ENCODE data around the gene MLXIPL.
A peak's percentile ranks its signal among the peaks of the same experiment; 100 is the strongest.
"Not testable (repeated sequence)": the region's sequence is repeated elsewhere in the genome, so short reads cannot be mapped to it uniquely, and the experiment has no call there.

MLXIPL gene

GRCh38 chr7:73565675-73566340, 58.5 kb downstream of the MLXIPL start:
- DNase-seq = no peak
- H3K27me3 Mint-ChIP-seq = no peaks in the 10 kb centered on the region
- peaks cover 24% of the 10 kb centered on the region for H3K36me3 Mint-ChIP-seq (ENCODE audit: low read depth)
- peak overlapping the region; percentile 66 for H3K4me3 Mint-ChIP-seq
- no peaks in the 10 kb centered on the region for H3K9me3 Mint-ChIP-seq
- peak overlapping the region; percentile 30 for H3K27ac Mint-ChIP-seq
- peaks cover 29% of the 10 kb centered on the region for H3K4me1 Mint-ChIP-seq (ENCODE audit: low read depth)

- DNase-seq = no peak
- no peaks in the 10 kb centered on the region for H3K9me3 Mint-ChIP-seq
- H3K4me3 Mint-ChIP-seq = no peak overlapping the region
- H3K27ac Mint-ChIP-seq = peak overlapping the region; percentile 45
- H3K27me3 Mint-ChIP-seq = no peaks in the 10 kb centered on the region
- peaks cover 29% of the 10 kb centered on the region for H3K4me1 Mint-ChIP-seq (ENCODE audit: low read depth)
- peaks cover 14% of the 10 kb centered on the region for H3K36me3 Mint-ChIP-seq (ENCODE audit: low read depth)
These were observed 64.0 kb downstream of the MLXIPL start for GRCh38 chr7:73560109-73560835.

GRCh38 chr7:73557397-73558257, 66.7 kb downstream of the MLXIPL start, which contains the start of gene BCL7B:
TSS of gene BCL7B (minus strand) at chr7:73557690. CDS start at chr7:73557578, 112 bp downstream.
- Mint-ChIP-seq H3K9me3 (no peaks in the 10 kb centered on the region), H3K4me1 (ENCODE audit: low read depth) (peaks cover 42% of the 10 kb centered on the region), H3K36me3 (ENCODE audit: low read depth) (peaks cover 37% of the 10 kb centered on the region), H3K27ac (peak within 1 kb of the TSS; percentile 96), H3K4me3 (peak within 1 kb of the TSS; percentile 90), H3K27me3 (no peaks in the 10 kb centered on the region)
- DNase-seq = peak; percentile 89

GRCh38 chr7:73557108-73557396, 67.3 kb downstream of the MLXIPL start:
- Mint-ChIP-seq H3K27ac (peak overlapping the region; percentile 94), H3K9me3 (no peaks in the 10 kb centered on the region), H3K4me3 (peak overlapping the region; percentile 90), H3K36me3 (ENCODE audit: low read depth) (peaks cover 42% of the 10 kb centered on the region), H3K27me3 (no peaks in the 10 kb centered on the region), H3K4me1 (ENCODE audit: low read depth) (peaks cover 44% of the 10 kb centered on the region)
- peak; percentile 93 for DNase-seq

GRCh38 chr7:73556208-73557107, 67.9 kb downstream of the MLXIPL start:
- Mint-ChIP-seq H3K27me3 (no peaks in the 10 kb centered on the region), H3K27ac (peak overlapping the region; percentile 89), H3K4me3 (peak overlapping the region; percentile 90), H3K4me1 (ENCODE audit: low read depth) (peaks cover 45% of the 10 kb centered on the region), H3K36me3 (ENCODE audit: low read depth) (peaks cover 47% of the 10 kb centered on the region), H3K9me3 (no peaks in the 10 kb centered on the region)
- DNase-seq = no peak

GRCh38 chr7:73555411-73555982, 68.8 kb downstream of the MLXIPL start:
- no peaks in the 10 kb centered on the region for H3K9me3 Mint-ChIP-seq
- H3K4me1 Mint-ChIP-seq (ENCODE audit: low read depth) = peaks cover 44% of the 10 kb centered on the region
- H3K36me3 Mint-ChIP-seq (ENCODE audit: low read depth) = peaks cover 56% of the 10 kb centered on the region
- peak overlapping the region; percentile 89 for H3K27ac Mint-ChIP-seq
- DNase-seq = no peak
- H3K4me3 Mint-ChIP-seq = peak overlapping the region; percentile 90
- H3K27me3 Mint-ChIP-seq = no peaks in the 10 kb centered on the region

GRCh38 chr7:73550093-73550492, 74.2 kb downstream of the MLXIPL start:
- H3K27ac Mint-ChIP-seq, H3K4me3 Mint-ChIP-seq, H3K9me3 Mint-ChIP-seq, DNase-seq, H3K27me3 Mint-ChIP-seq: not testable (repeated sequence)
- Mint-ChIP-seq H3K36me3 (ENCODE audit: low read depth) (peaks cover 80% of the 10 kb centered on the region), H3K4me1 (ENCODE audit: low read depth) (peaks cover 45% of the 10 kb centered on the region)

- Mint-ChIP-seq H3K4me1 (ENCODE audit: low read depth) (peaks cover 38% of the 10 kb centered on the region), H3K9me3 (no peaks in the 10 kb centered on the region), H3K27ac (peak overlapping the region; percentile 74), H3K4me3 (no peak overlapping the region), H3K36me3 (ENCODE audit: low read depth) (peaks cover 77% of the 10 kb centered on the region), H3K27me3 (no peaks in the 10 kb centered on the region)
- no peak for DNase-seq
These were observed 75.1 kb downstream of the MLXIPL start for GRCh38 chr7:73549176-73549575.

GRCh38 chr7:73547841-73548240, 76.5 kb downstream of the MLXIPL start:
- no peak for DNase-seq
- no peak overlapping the region for H3K4me3 Mint-ChIP-seq
- H3K36me3 Mint-ChIP-seq (ENCODE audit: low read depth) = peaks cover 79% of the 10 kb centered on the region
- no peaks in the 10 kb centered on the region for H3K9me3 Mint-ChIP-seq
- H3K27me3 Mint-ChIP-seq = no peaks in the 10 kb centered on the region
- H3K4me1 Mint-ChIP-seq (ENCODE audit: low read depth) = peaks cover 37% of the 10 kb centered on the region
- peak overlapping the region; percentile 59 for H3K27ac Mint-ChIP-seq

GRCh38 chr7:73544678-73545077, 79.6 kb downstream of the MLXIPL start:
- DNase-seq = no peak
- no peaks in the 10 kb centered on the region for H3K27me3 Mint-ChIP-seq
- no peak overlapping the region for H3K27ac Mint-ChIP-seq
- H3K9me3 Mint-ChIP-seq = no peaks in the 10 kb centered on the region
- H3K4me1 Mint-ChIP-seq (ENCODE audit: low read depth) = peaks cover 30% of the 10 kb centered on the region
- no peak overlapping the region for H3K4me3 Mint-ChIP-seq
- peaks cover 82% of the 10 kb centered on the region for H3K36me3 Mint-ChIP-seq (ENCODE audit: low read depth)
